Measurements from ENCODE around the gene TTC1.
"Not testable (repeated sequence)": the region's sequence is repeated elsewhere in the genome, so short reads cannot be mapped to it uniquely, and the experiment has no call there.

The TTC1 gene

GRCh38 chr5:160008877-160009590, at the start of gene TTC1:
Gene TTC1, plus strand, starts transcription at chr5:160009139. Its CDS starts 1,390 bp downstream, at chr5:160010529.
- Histone ChIP-seq H3K36me3 (ENCODE audit: control insufficient read depth, insufficient read depth, low read length) (peaks cover 3% of the 10 kb centered on the region; the same call in 1 of the 2 replicates), H3K4me1 (ENCODE audit: control insufficient read depth, insufficient read depth, low read length) (no peaks in the 10 kb centered on the region), H3K4me3 (ENCODE audit: low read length) (peak within 1 kb of the TSS; percentile 99), H3K27ac (ENCODE audit: low read length) (no peak within 1 kb of the TSS), H3K27me3 (ENCODE audit: control insufficient read depth, insufficient read depth, low read length) (no peaks in the 10 kb centered on the region), H3K9me3 (ENCODE audit: control insufficient read depth, insufficient read depth, low read length) (no peaks in the 10 kb centered on the region)
- WGBS (ENCODE audit: insufficient coverage, insufficient read length): no CpG with 5 or more reads among the region's 31 CpGs
- DNase-seq (ENCODE audit: low read depth, low spot score): peak; percentile 99

GRCh38 chr5:159961176-159962160, 47.5 kb upstream of the TTC1 start:
- Histone ChIP-seq H3K36me3 (ENCODE audit: control insufficient read depth, insufficient read depth, low read length) (no peaks in the 10 kb centered on the region), H3K27me3 (ENCODE audit: control insufficient read depth, insufficient read depth, low read length) (no peaks in the 10 kb centered on the region), H3K4me3 (ENCODE audit: low read length) (no peak overlapping the region), H3K9me3 (ENCODE audit: control insufficient read depth, insufficient read depth, low read length) (no peaks in the 10 kb centered on the region), H3K27ac (ENCODE audit: low read length) (no peak overlapping the region), H3K4me1 (ENCODE audit: control insufficient read depth, insufficient read depth, low read length) (no peaks in the 10 kb centered on the region)
- no peak for DNase-seq (ENCODE audit: low read depth, low spot score)
- no CpG with 5 or more reads among the region's 8 CpGs for WGBS (ENCODE audit: insufficient coverage, insufficient read length)

GRCh38 chr5:159962214-159962613, 46.7 kb upstream of the TTC1 start:
- DNase-seq (ENCODE audit: low read depth, low spot score): no peak
- no CpG with 5 or more reads among the region's 4 CpGs for WGBS (ENCODE audit: insufficient coverage, insufficient read length)
- Histone ChIP-seq H3K36me3 (ENCODE audit: control insufficient read depth, insufficient read depth, low read length) (no peaks in the 10 kb centered on the region), H3K4me3 (ENCODE audit: low read length) (no peak overlapping the region), H3K9me3 (ENCODE audit: control insufficient read depth, insufficient read depth, low read length) (no peaks in the 10 kb centered on the region), H3K27me3 (ENCODE audit: control insufficient read depth, insufficient read depth, low read length) (no peaks in the 10 kb centered on the region), H3K27ac (ENCODE audit: low read length) (no peak overlapping the region), H3K4me1 (ENCODE audit: control insufficient read depth, insufficient read depth, low read length) (no peaks in the 10 kb centered on the region)

GRCh38 chr5:159963935-159964334, 45.0 kb upstream of the TTC1 start:
- no CpG with 5 or more reads among the region's 6 CpGs for WGBS (ENCODE audit: insufficient coverage, insufficient read length)
- no peak for DNase-seq (ENCODE audit: low read depth, low spot score)
- H3K36me3 ChIP-seq (ENCODE audit: control insufficient read depth, insufficient read depth, low read length): no peaks in the 10 kb centered on the region
- no peaks in the 10 kb centered on the region for H3K27me3 ChIP-seq (ENCODE audit: control insufficient read depth, insufficient read depth, low read length)
- no peaks in the 10 kb centered on the region for H3K9me3 ChIP-seq (ENCODE audit: control insufficient read depth, insufficient read depth, low read length)
- no peak overlapping the region for H3K4me3 ChIP-seq (ENCODE audit: low read length)
- H3K27ac ChIP-seq (ENCODE audit: low read length): no peak overlapping the region
- no peaks in the 10 kb centered on the region; the same call in 1 of the 2 replicates for H3K4me1 ChIP-seq (ENCODE audit: control insufficient read depth, insufficient read depth, low read length)

- no peak overlapping the region for H3K4me3 ChIP-seq (ENCODE audit: low read length)
- no peak for DNase-seq (ENCODE audit: low read depth, low spot score)
- no peaks in the 10 kb centered on the region for H3K27me3 ChIP-seq (ENCODE audit: control insufficient read depth, insufficient read depth, low read length)
- no CpG with 5 or more reads among the region's 12 CpGs for WGBS (ENCODE audit: insufficient coverage, insufficient read length)
- H3K27ac ChIP-seq (ENCODE audit: low read length): no peak overlapping the region
- H3K4me1 ChIP-seq (ENCODE audit: control insufficient read depth, insufficient read depth, low read length): no peaks in the 10 kb centered on the region; the same call in 1 of the 2 replicates
- H3K36me3 ChIP-seq (ENCODE audit: control insufficient read depth, insufficient read depth, low read length): no peaks in the 10 kb centered on the region
- H3K9me3 ChIP-seq (ENCODE audit: control insufficient read depth, insufficient read depth, low read length): no peaks in the 10 kb centered on the region
Observed at GRCh38 chr5:159965031-159965837, 43.7 kb upstream of the TTC1 start.

GRCh38 chr5:159965838-159966128, 43.2 kb upstream of the TTC1 start:
- H3K4me3 ChIP-seq (ENCODE audit: low read length); DNase-seq (ENCODE audit: low read depth, low spot score); H3K27ac ChIP-seq (ENCODE audit: low read length); H3K9me3 ChIP-seq (ENCODE audit: control insufficient read depth, insufficient read depth, low read length); H3K36me3 ChIP-seq (ENCODE audit: control insufficient read depth, insufficient read depth, low read length); H3K4me1 ChIP-seq (ENCODE audit: control insufficient read depth, insufficient read depth, low read length); H3K27me3 ChIP-seq (ENCODE audit: control insufficient read depth, insufficient read depth, low read length): not testable (repeated sequence)
- no CpG with 5 or more reads among the region's 4 CpGs for WGBS (ENCODE audit: insufficient coverage, insufficient read length)

- Histone ChIP-seq H3K36me3 (ENCODE audit: control insufficient read depth, insufficient read depth, low read length) (no peaks in the 10 kb centered on the region), H3K27ac (ENCODE audit: low read length) (no peak overlapping the region), H3K9me3 (ENCODE audit: control insufficient read depth, insufficient read depth, low read length) (no peaks in the 10 kb centered on the region), H3K4me3 (ENCODE audit: low read length) (no peak overlapping the region), H3K4me1 (ENCODE audit: control insufficient read depth, insufficient read depth, low read length) (peaks cover 2% of the 10 kb centered on the region; the same call in 1 of the 2 replicates), H3K27me3 (ENCODE audit: control insufficient read depth, insufficient read depth, low read length) (peaks cover 21% of the 10 kb centered on the region)
- no peak for DNase-seq (ENCODE audit: low read depth, low spot score)
Observed at GRCh38 chr5:159969966-159970365, 39.0 kb upstream of the TTC1 start.

- H3K27ac ChIP-seq (ENCODE audit: low read length): no peak overlapping the region
- H3K36me3 ChIP-seq (ENCODE audit: control insufficient read depth, insufficient read depth, low read length): no peaks in the 10 kb centered on the region
- no peak overlapping the region for H3K4me3 ChIP-seq (ENCODE audit: low read length)
- H3K9me3 ChIP-seq (ENCODE audit: control insufficient read depth, insufficient read depth, low read length): no peaks in the 10 kb centered on the region
- peaks cover 21% of the 10 kb centered on the region for H3K27me3 ChIP-seq (ENCODE audit: control insufficient read depth, insufficient read depth, low read length)
- peaks cover 2% of the 10 kb centered on the region; the same call in 1 of the 2 replicates for H3K4me1 ChIP-seq (ENCODE audit: control insufficient read depth, insufficient read depth, low read length)
- no CpG with 5 or more reads among the region's 4 CpGs for WGBS (ENCODE audit: insufficient coverage, insufficient read length)
- no peak for DNase-seq (ENCODE audit: low read depth, low spot score)
Observed at GRCh38 chr5:159971038-159971437, 37.9 kb upstream of the TTC1 start.

- Histone ChIP-seq H3K4me3 (ENCODE audit: low read length) (peak overlapping the region; percentile 51; the same call in 1 of the 2 replicates), H3K27me3 (ENCODE audit: control insufficient read depth, insufficient read depth, low read length) (peaks cover 21% of the 10 kb centered on the region), H3K9me3 (ENCODE audit: control insufficient read depth, insufficient read depth, low read length) (no peaks in the 10 kb centered on the region), H3K27ac (ENCODE audit: low read length) (no peak overlapping the region), H3K4me1 (ENCODE audit: control insufficient read depth, insufficient read depth, low read length) (peaks cover 2% of the 10 kb centered on the region; the same call in 1 of the 2 replicates), H3K36me3 (ENCODE audit: control insufficient read depth, insufficient read depth, low read length) (no peaks in the 10 kb centered on the region)
- WGBS (ENCODE audit: insufficient coverage, insufficient read length): no CpG with 5 or more reads among the region's 11 CpGs
- no peak for DNase-seq (ENCODE audit: low read depth, low spot score)
Observed at GRCh38 chr5:159971514-159971913, 37.4 kb upstream of the TTC1 start.

GRCh38 chr5:159971931-159972461, 36.9 kb upstream of the TTC1 start:
- peaks cover 21% of the 10 kb centered on the region for H3K27me3 ChIP-seq (ENCODE audit: control insufficient read depth, insufficient read depth, low read length)
- no peak for DNase-seq (ENCODE audit: low read depth, low spot score)
- peak overlapping the region; percentile 51; the same call in 1 of the 2 replicates for H3K4me3 ChIP-seq (ENCODE audit: low read length)
- no peak overlapping the region for H3K27ac ChIP-seq (ENCODE audit: low read length)
- no peaks in the 10 kb centered on the region for H3K36me3 ChIP-seq (ENCODE audit: control insufficient read depth, insufficient read depth, low read length)
- no CpG with 5 or more reads among the region's 76 CpGs for WGBS (ENCODE audit: insufficient coverage, insufficient read length)
- peaks cover 2% of the 10 kb centered on the region; the same call in 1 of the 2 replicates for H3K4me1 ChIP-seq (ENCODE audit: control insufficient read depth, insufficient read depth, low read length)
- H3K9me3 ChIP-seq (ENCODE audit: control insufficient read depth, insufficient read depth, low read length): no peaks in the 10 kb centered on the region

All from iPS DF 6.9 (cell line).